Measurements from ENCODE around the gene NPIPB8.
"Not testable (repeated sequence)": the region's sequence is repeated elsewhere in the genome, so short reads cannot be mapped to it uniquely, and the experiment has no call there.

Gene NPIPB8

GRCh38 chr16:28636093-28636823, 1.6 kb upstream of the NPIPB8 start:
- DNase-seq (ENCODE audit: low spot score): not testable (repeated sequence)

DNA sequence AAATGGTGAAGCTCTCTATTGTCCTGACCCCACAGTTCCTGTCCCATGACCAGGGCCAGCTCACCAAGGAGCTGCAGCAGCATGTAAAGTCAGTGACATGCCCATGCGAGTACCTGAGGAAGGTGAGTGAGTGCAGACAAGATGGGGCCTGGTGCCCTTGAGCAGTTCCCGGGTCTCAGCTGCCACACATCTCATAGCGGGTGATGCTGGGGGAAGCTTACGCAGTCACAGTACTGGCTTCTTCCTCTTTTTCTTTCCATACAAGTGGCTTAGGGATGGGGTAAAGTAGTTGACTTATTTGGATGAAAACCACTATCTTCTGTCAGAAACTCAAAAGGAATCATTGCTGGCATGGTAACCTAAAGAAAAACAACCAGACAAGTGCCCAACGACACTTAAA, 494 bp downstream of the NPIPB8 start:
- not testable (repeated sequence) for DNase-seq (ENCODE audit: low spot score)

GRCh38 chr16:28639959-28640358, 2.1 kb downstream of the NPIPB8 start:
- DNase-seq (ENCODE audit: low spot score): not testable (repeated sequence)

GRCh38 chr16:28666264-28666663, 28.4 kb downstream of the NPIPB8 start:
- DNase-seq (ENCODE audit: low spot score): not testable (repeated sequence)

DNA sequence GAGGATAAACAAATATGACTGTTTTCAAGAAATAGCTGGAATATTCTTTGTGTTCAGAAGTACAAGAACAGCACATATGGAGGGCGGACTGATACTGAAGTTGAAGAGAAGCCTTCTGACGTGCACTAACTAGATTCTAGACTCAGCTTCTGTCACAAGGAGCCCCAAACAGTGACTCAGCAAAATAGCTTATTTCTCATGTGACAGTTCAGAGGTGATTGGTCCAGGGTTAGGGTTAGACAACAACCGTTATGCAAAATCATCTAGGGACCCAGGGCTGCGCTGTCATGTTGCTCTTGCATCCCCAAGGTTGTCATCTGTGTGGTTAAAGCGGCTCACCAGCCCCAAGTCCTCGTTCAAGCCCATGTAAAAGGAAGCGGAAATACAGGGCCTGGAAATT, 29.6 kb downstream of the NPIPB8 start:
- DNase-seq (ENCODE audit: low spot score): not testable (repeated sequence)

GRCh38 chr16:28668199-28668598, 30.3 kb downstream of the NPIPB8 start:
- not testable (repeated sequence) for DNase-seq (ENCODE audit: low spot score)

DNA sequence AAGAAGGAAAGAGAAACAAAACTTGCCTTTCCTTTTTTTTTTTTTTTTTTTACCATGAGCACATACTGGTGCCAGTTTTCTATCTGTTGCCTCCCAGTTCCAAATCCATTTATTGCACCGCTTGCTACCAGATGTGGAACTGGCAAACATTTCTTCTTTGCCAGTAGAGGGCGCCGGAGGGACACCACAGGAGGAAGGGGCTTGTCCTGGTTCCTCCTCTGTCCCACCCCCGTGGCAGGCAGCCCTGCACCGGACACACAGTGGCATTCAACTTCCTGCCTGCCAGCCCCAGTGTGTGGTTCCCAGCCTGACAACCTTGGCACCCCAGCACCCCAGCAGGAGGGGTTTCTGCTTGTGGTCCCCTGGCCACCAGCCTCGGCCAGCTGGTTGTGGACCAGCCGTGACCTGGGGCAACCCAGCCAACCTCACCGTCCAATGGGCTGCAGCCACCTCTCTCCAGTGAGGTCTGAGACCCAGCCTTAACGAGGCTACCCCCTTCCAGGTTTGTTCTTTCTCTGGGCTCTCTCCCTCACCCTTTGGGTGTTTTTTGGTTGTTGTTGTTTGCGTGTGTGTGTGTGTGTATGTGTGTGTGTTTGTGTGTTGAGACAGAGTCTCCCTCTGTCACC, 50.6 kb downstream of the NPIPB8 start:
- DNase-seq (ENCODE audit: low spot score): not testable (repeated sequence)

DNA sequence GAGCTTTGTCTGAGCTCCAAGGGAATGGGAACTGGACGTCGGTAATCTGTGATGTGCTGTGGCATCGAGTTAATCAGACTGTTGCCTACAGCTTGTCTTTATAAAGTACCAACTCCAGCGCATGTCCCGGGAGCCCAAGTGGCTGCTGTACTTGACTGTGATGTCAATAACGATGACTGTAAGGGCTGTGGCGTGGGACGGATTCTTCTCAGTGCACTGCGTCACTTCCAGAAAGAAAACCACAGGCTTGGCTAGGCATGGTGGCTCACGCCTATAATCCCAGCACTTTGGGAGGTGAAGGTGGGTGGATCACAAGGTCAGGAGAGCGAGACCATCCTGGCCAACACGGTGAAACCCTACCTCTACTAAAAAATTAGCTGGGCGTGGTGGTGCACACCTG, 51.6 kb downstream of the NPIPB8 start:
- not testable (repeated sequence) for DNase-seq (ENCODE audit: low spot score)

DNA sequence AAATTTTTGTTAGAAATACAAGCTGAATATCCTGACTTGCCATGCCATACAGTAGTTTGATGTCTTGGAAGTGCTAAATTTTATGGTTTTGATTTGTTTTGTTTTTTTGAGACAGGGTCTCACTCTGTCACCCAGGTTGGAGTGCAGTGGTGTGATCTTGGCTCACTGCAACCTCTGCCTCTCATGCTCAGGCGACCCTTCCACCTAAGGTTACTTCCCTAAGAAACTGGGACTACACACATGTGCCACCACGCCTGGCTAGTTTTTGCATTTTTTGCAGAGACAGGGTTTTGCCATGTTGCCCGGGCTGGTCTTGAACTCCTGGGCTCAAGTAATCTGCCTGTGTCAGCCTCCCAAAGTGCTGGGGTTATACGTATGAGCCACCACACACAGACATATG, 53.9 kb downstream of the NPIPB8 start:
- DNase-seq (ENCODE audit: low spot score): not testable (repeated sequence)

GRCh38 chr16:28693257-28693950, 55.5 kb downstream of the NPIPB8 start:
- DNase-seq (ENCODE audit: low spot score): not testable (repeated sequence)

DNA sequence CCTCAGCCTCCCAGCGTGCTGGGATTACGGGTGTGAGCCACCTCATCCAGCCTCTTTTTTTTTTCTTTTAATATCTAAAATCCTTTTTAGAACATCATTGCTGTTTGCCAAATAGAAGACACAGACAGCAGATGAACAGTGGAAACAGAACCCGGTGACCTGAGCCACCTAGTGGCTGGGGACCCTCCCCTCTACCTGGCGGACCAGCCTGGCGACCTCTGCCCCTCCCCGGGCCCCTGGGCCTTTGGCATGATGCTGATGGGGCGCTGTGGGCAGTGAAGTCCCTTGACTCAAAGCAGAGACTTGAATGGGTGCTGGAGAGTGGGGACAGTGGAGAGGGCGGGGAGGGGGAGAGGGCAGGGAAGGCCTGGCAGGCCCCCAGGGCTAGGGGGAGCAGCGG, 61.9 kb downstream of the NPIPB8 start:
- not testable (repeated sequence) for DNase-seq (ENCODE audit: low spot score)

DNA sequence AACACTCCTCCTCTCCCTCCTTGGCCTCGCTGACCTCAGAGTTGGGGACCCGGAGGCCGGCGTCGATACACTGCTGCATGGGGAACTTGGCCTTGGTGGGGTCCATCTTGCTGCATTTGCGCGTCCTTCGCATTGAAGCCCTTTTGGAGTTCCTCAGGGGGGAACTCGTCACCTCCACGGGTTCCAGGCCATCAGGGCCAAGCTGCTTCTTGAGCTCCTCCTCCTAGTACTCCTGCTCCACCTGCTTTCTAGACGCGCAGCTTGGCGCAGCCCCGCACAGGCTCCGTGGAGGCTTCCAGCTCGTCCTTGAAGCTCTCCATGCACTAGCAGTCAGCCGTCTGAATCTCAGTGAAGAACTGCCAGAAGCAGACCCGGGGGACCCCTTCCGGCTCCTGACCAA, 62.5 kb downstream of the NPIPB8 start:
- not testable (repeated sequence) for DNase-seq (ENCODE audit: low spot score)

DNA sequence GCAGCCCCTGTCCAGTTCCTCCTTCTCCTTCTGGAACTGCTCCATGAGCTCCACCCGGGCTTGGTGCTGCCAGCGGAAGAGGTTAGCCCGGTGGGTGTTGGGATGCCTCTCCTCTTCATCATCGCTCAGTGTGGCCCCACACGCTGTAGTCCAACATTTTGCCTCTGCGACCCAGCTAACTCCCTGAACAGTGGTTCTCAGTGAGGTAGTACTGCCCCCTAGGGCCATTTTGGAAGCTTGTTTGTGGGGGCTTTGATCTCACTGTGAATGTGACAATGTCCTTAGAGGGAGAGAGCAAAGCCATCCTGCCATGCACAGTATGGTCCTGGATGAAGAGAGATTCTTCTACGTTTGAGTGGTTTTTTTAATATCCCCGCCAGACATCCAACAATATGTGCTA, 63.5 kb downstream of the NPIPB8 start:
- DNase-seq (ENCODE audit: low spot score): not testable (repeated sequence)

DNA sequence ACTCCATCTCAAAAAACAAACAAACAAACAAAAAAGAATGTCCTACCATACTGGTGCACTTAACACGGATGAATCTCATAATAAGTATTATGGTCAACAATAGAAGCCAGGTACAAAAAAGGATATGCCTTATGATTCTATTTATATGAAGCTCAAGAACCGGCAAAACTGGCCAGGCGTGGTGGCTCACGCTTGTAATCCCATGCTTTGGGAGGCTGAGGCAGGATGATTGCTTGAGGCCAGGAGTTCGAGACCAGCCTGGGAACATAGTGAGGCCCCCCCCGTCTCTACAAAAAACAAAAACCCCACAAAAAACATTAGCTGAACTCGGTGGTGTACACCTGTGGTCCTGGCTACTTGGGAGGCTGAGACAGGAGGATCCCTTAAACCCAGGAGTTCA, 66.4 kb downstream of the NPIPB8 start:
- not testable (repeated sequence) for DNase-seq (ENCODE audit: low spot score)
